ENCODE measurements around the gene ACACA.

ACACA gene

DNA sequence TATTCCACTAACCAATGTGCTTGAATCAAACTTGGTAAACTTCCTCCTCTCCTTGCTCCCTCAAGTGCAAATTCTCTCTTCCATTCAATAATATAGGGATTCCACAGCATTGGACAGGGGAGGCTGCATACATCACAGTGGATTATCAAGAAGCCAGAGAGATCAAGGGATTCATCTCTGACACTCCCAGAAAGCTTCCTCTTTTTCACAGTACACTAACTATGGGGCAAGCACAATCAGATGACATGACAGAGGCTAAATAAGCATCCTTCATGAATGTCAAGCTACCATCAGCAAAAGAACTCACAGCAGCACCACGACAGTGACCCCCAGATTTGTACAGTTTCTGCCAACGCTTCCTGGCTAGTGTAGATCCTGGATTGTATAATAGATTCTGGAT lies 209.3 kb downstream of the ACACA start:
- TF ChIP-seq, protein P1, sequence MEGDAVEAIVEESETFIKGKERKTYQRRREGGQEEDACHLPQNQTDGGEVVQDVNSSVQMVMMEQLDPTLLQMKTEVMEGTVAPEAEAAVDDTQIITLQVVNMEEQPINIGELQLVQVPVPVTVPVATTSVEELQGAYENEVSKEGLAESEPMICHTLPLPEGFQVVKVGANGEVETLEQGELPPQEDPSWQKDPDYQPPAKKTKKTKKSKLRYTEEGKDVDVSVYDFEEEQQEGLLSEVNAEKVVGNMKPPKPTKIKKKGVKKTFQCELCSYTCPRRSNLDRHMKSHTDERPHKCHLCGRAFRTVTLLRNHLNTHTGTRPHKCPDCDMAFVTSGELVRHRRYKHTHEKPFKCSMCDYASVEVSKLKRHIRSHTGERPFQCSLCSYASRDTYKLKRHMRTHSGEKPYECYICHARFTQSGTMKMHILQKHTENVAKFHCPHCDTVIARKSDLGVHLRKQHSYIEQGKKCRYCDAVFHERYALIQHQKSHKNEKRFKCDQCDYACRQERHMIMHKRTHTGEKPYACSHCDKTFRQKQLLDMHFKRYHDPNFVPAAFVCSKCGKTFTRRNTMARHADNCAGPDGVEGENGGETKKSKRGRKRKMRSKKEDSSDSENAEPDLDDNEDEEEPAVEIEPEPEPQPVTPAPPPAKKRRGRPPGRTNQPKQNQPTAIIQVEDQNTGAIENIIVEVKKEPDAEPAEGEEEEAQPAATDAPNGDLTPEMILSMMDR (IDR thresholded peaks at IDR 0.05; ENCODE audit: low read depth, low read length): no peak

DNA sequence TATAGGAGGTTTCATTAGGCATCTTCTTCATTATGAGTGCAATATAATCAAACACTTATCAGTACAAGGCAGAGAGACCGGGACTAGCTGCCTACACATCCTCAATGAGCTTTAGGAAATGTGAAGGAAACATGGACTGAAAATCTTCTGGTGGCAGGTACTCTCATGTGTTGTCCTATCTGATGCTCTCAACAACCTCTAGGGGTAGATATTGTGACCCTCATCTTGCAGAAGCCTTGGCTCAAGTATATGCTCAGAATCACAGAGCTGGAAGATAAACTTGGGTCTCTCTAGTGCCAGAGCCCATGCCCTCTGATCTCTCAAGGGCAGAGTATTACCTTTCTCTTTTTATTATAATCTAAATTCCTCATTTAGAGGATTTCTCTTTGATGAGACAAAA lies 212.4 kb downstream of the ACACA start:
- TF ChIP-seq, protein P1 (IDR thresholded peaks at IDR 0.05; ENCODE audit: low read depth, low read length): peak; percentile 30
- Histone ChIP-seq H3K4me3 (ENCODE audit: low read depth, low read length) (no peak overlapping the region), H3K4me1 (no peaks in the 10 kb centered on the region; the same call in 1 of the 2 replicates), H3K9me3 (no peaks in the 10 kb centered on the region), H3K36me3 (peaks cover 37% of the 10 kb centered on the region), H3K27me3 (no peaks in the 10 kb centered on the region)
- no peak for DNase-seq

More for the DNA sequence above, 209.3 kb downstream of the ACACA start:
- peaks cover 41% of the 10 kb centered on the region for H3K36me3 ChIP-seq
- no peaks in the 10 kb centered on the region; the same call in 1 of the 2 replicates for H3K4me1 ChIP-seq
- no peaks in the 10 kb centered on the region for H3K27me3 ChIP-seq
- no peak overlapping the region for H3K4me3 ChIP-seq (ENCODE audit: low read depth, low read length)
- no peaks in the 10 kb centered on the region for H3K9me3 ChIP-seq
- no peak for DNase-seq

- H3K36me3 ChIP-seq: peaks cover 58% of the 10 kb centered on the region
- no peaks in the 10 kb centered on the region; the same call in 1 of the 2 replicates for H3K4me1 ChIP-seq
- TF ChIP-seq, protein P1 (IDR thresholded peaks at IDR 0.05; ENCODE audit: low read depth, low read length): no peak
- no peak overlapping the region for H3K4me3 ChIP-seq (ENCODE audit: low read depth, low read length)
- H3K27me3 ChIP-seq: no peaks in the 10 kb centered on the region
- no peaks in the 10 kb centered on the region for H3K9me3 ChIP-seq
- no peak for DNase-seq
These were observed 215.4 kb downstream of the ACACA start for GRCh38 chr17:37191219-37191618.

DNA sequence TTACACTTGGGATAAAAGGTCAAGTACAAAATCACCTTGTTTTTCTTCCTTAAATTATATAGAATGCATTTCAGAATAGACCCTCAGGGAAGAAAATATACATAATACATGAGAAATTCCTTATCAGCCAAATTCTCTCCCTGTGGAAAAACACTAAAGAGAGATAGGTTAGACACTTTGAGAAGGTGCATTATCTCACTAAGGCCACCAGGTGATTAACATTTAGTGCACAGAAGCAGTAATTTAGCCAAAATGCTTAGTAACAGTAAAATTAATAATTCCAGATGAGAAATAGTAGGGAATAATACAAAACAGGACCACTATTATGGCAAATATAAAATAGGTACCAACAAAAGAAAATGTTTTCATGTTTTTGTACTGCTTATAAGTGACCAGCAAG lies 216.1 kb downstream of the ACACA start:
- no peaks in the 10 kb centered on the region for H3K4me1 ChIP-seq
- no peak for DNase-seq
- no peaks in the 10 kb centered on the region for H3K9me3 ChIP-seq
- H3K36me3 ChIP-seq: peaks cover 65% of the 10 kb centered on the region
- no peak overlapping the region for H3K4me3 ChIP-seq (ENCODE audit: low read depth, low read length)
- TF ChIP-seq, protein P1 (IDR thresholded peaks at IDR 0.05; ENCODE audit: low read depth, low read length): peak; percentile 24
- H3K27me3 ChIP-seq: no peaks in the 10 kb centered on the region

DNA sequence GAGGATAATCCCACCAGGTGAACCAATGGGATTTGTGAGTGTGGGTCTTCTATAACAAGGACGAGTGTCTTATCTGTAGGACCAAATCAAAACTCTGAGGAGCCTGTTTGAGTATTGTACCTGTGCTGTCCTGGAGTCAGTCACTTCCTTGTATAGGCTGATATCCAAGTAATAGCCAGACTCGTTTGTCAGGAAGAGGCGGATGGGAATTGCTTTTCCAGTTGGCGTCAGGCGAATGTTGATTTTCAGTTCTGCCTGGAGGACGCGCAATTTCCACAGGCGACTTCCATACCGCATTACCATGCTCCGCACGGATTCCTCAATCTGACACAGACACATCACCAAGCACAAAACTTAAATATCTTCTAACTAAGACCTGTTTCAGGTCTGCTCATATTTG lies 218.5 kb downstream of the ACACA start:
- Histone ChIP-seq H3K4me3 (ENCODE audit: low read depth, low read length) (no peak overlapping the region), H3K36me3 (peaks cover 67% of the 10 kb centered on the region), H3K4me1 (no peaks in the 10 kb centered on the region), H3K9me3 (no peaks in the 10 kb centered on the region), H3K27me3 (no peaks in the 10 kb centered on the region)
- DNase-seq: no peak
- TF ChIP-seq, protein P1 (IDR thresholded peaks at IDR 0.05; ENCODE audit: low read depth, low read length): no peak

GRCh38 chr17:37187262-37187661 lies 219.4 kb downstream of the ACACA start:
- TF ChIP-seq, protein P1 (IDR thresholded peaks at IDR 0.05; ENCODE audit: low read depth, low read length): no peak
- Histone ChIP-seq H3K36me3 (peaks cover 60% of the 10 kb centered on the region), H3K4me3 (ENCODE audit: low read depth, low read length) (no peak overlapping the region), H3K4me1 (no peaks in the 10 kb centered on the region), H3K9me3 (no peaks in the 10 kb centered on the region), H3K27me3 (no peaks in the 10 kb centered on the region)
- DNase-seq: no peak

All from BE2C (cell line).